K562 (cell line): ENCODE data around the gene MICALL2. TPM values are rescaled to one million over a fixed set of nuclear protein-coding genes. Genes with fewer than 3 reads are reported as not detected.

Experiments used
- ARID3A ChIP-seq: IDR thresholded peaks from 2 replicates; pipeline ENCODE4 v1.6.1; 2012; ENCODE audit warnings: low read depth, low read length, improper control_type of control experiment, borderline replicate concordance
- BCOR ChIP-seq: fragments of 450-650 bp; IDR thresholded peaks from 2 replicates; pipeline ENCODE4 v1.6.1; 2016
- BDP1 ChIP-seq: IDR thresholded peaks from 3 replicates; pipeline ENCODE4 v1.6.1; 2011; ENCODE audit not compliant: insufficient read length, insufficient read depth
- DPF2 ChIP-seq: fragments of 450-650 bp; IDR thresholded peaks from 2 replicates; pipeline ENCODE4 v1.6.1; 2016
- HLTF ChIP-seq: fragments of 450-650 bp; IDR thresholded peaks from 2 replicates; pipeline ENCODE4 v1.6.1; 2016
- PBX2 ChIP-seq, 2 experiments: IDR thresholded peaks in 1 of 2; conservative IDR thresholded peaks in 1 of 2; 2 replicates each; pipeline ENCODE4 v1.6.1; 2016; ENCODE audit warnings: low read depth in 2 of 2, mild to moderate bottlenecking in 1 of 2, missing compliant biosample characterization in 1 of 2, missing genetic modification characterization in 1 of 2, moderate library complexity in 1 of 2
- POLR2A ChIP-seq: fragments of 450-650 bp; conservative IDR thresholded peaks from 2 replicates; pipeline ENCODE4 v1.6.1; 2016
- ZBTB7A ChIP-seq: IDR thresholded peaks from 2 replicates; pipeline ENCODE4 v1.6.1; 2011; ENCODE audit warnings: low read depth, mild to moderate bottlenecking, low read length, moderate library complexity, borderline replicate concordance; ENCODE audit not compliant: control insufficient read depth
- ZNF318 ChIP-seq, 2 experiments: fragments of 450-650 bp; IDR thresholded peaks; 2 replicates each; pipeline ENCODE4 v1.6.1; 2016; ENCODE audit warnings: mild to moderate bottlenecking in 2 of 2, borderline replicate concordance in 1 of 2, low read depth in 1 of 2, moderate library complexity in 1 of 2
- ZNF395 ChIP-seq: fragments of 200-800 bp; sonication (Bioruptor generic); IDR thresholded peaks from 2 replicates; pipeline ENCODE4 v1.6.1; 2017; ENCODE audit warnings: missing genetic modification characterization, missing compliant biosample characterization
- ZNF707 ChIP-seq: fragments of 250-450 bp; sonication (Bioruptor Pico); conservative IDR thresholded peaks from 2 replicates; pipeline ENCODE4 v1.8.0; 2022; ENCODE audit warnings: inconsistent platforms, mild to moderate bottlenecking, moderate library complexity
- ZNF830 ChIP-seq: fragments of 250-450 bp; sonication (Bioruptor Pico); IDR thresholded peaks from 2 replicates; pipeline ENCODE4 v1.5.0; 2021; ENCODE audit warnings: mild to moderate bottlenecking
- polyA plus RNA-seq, 8 experiments: library from polyadenylated mRNA; depleted of rRNA in 4 of 8; stranded (reverse) in 5 of 8; unstranded in 3 of 8; fragments of >200 nt; fragmentation: Nextera tagmentation in 2 of 8; fragmentation: Illumina TruSeq in 1 of 8; extraction: Ambion mirVana in 2 of 8; extraction: Trizol in 1 of 8; gene quantifications; 2 replicates each; pipeline versions ENCODE4 v1.2.1 to v1.2.3, GENCODE V29; 2011 to 2014; ENCODE audit warnings: inconsistent platforms in 1 of 8, missing spikeins in 1 of 8
- total RNA-seq, 7 experiments: library from RNA; depleted of rRNA in 6 of 7; stranded (reverse); fragments of >200 nt in 6 of 7; fragmentation: Illumina TruSeq in 2 of 7; extraction: Trizol in 2 of 7; gene quantifications; 2 replicates each; pipeline versions ENCODE4 v1.2.1 to v1.2.3, GENCODE V29; 2011 to 2021; ENCODE audit warnings: low replicate concordance in 1 of 7

MICALL2 gene
- total and polyA plus RNA-seq, 9 of the 15 experiments (the other 6 are each of a cell fraction or from before 2014, with no cell fraction given) = 1.8 to 103 (median 17.0) TPM

GRCh38 chr7:1460821-1461645 lies 1.8 kb upstream of the MICALL2 start (continued):
- TF ChIP-seq ZNF395 (CRISPR knock-in tag) (peak; percentile 94), BCOR (peak; percentile 100), BDP1 (no peak), HLTF (no peak), PBX2 (CRISPR knock-in tag; IDR thresholded peaks at IDR 0.05; ENCODE audit: low read depth) (no peak), PBX2 (tag; conservative IDR thresholded peaks at IDR 0.05; ENCODE audit: low read depth) (0 out of 2 replicates have a peak, but pooled peaks have one; percentile 6), ZNF707 (CRISPR knock-in tag) (no peak), POLR2A (peak; percentile 85), ZBTB7A (no peak; the same call in 1 of the 2 replicates), ZNF318 (IDR thresholded peaks at IDR 0.05; ENCODE audit: borderline replicate concordance in 1 of 2, low read depth in 1 of 2) (0 out of 4 replicates have a peak, but pooled peaks of 1 of the 2 experiments have one; percentile 74), ARID3A (no peak), ZNF830 (CRISPR knock-in tag) (peak; percentile 74; the same call in 1 of the 2 replicates), DPF2 (peak; percentile 62)
